Stimulated activated CD8-positive, alpha-beta memory T cell treated with anti-CD3 and anti-CD28 coated beads, Interleukin-2, amount 100 ng/mL, for 48 hours (primary cell): ENCODE data around the gene ABCA1.
"Not testable (repeated sequence)": the region's sequence is repeated elsewhere in the genome, so short reads cannot be mapped to it uniquely, and the experiment has no call there.

Experiments used
- DNase-seq, 2 donors: peaks; one replicate each; pipeline ENCODE4 v3.0.0-alpha.2; 2020; ENCODE audit warnings: low read depth in 2 of 2

The ABCA1 gene

DNA sequence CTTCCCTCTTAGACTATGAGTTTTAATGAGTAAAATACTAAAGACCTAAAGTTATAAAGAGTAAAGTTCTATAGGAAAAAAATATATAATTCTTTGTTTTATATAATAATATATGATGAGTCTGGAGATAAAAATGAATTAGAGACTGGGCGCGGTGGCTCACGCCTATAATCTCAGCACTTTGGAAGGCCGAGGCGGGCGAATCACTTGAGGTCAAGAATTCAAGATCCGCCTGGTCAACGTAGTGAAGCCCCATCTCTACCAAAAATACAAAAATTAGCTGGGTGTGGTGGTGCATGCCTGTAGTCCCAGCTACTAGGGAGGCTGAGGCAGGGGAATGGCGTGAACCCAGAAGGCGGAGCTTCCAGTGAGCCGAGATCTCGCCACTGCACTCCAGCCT lies 158.9 kb downstream of the ABCA1 start:
- DNase-seq = not testable (repeated sequence)

DNA sequence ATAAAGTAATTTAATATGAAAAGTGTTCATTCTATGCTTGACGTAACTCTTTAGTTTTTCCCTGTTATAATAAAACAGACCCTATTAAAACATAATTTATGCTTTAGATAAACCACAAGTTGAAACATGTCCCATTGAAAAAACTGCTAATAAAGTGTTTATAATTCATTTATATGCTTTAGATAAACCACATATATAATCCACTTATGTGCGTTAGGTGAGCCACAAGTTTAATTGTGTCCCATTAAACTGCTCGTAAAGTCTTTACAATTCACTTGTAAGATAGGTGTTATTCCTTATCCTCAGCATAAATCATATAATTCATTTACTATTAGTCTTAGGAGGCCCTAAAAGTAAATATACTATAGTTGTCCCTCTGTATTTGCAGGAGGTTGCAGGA lies 160.4 kb downstream of the ABCA1 start:
- no peak for DNase-seq

DNA sequence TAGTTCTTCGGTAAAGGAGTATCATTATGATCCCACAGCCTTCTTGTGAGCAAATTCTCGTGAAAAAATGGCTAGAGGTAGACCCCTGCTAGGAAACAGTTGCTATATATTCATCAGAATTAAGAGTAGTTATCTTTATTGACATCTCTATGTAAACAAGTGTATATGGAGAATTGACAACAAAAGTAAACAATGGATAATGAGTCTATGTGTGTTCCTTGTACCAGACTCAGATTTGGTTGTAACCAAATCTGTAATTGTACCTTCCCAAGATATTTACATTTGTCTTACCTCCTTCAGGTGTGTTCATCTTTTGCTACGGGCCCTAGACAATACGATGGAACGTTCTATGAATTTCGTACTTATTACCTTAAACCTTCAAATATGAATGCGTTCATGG lies 161.9 kb downstream of the ABCA1 start:
- DNase-seq = no peak

DNA sequence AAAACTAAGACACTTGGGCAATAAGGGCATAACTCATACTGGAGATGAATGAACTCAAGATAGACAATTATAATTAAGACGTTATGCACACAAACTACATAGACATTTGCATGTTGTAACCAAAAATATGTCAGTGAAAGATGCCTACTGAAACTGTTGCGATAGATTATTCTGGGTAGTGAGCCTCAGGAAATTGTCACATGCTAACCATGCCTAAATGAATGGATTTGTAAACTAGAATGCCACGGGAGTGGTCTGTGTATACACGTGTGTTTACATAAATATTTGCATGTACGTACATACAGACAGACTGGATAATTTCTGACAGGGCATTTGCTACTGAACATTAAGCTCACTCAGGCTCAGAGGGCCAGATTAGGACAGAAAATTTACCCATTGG lies 162.8 kb downstream of the ABCA1 start:
- DNase-seq = no peak

DNA sequence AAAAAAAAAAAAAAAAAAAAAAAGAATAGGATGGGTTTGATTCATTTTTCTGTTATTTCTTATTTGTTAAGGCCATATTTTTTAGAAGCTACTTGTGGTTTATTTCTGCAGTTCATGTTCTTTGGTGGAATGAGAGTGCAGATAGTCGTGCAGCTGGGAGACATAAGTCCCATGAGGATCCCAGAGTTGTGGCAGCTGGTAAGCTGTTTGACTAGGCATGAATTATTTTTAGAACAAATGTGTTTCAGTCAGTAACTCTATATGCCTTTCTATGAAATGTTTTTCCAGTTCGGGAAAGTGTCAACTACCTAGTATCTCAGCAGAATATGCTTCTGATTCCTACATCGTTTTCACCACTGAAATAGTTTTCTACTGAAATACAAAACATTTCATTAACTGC lies 169.0 kb downstream of the ABCA1 start:
- DNase-seq = no peak

DNA sequence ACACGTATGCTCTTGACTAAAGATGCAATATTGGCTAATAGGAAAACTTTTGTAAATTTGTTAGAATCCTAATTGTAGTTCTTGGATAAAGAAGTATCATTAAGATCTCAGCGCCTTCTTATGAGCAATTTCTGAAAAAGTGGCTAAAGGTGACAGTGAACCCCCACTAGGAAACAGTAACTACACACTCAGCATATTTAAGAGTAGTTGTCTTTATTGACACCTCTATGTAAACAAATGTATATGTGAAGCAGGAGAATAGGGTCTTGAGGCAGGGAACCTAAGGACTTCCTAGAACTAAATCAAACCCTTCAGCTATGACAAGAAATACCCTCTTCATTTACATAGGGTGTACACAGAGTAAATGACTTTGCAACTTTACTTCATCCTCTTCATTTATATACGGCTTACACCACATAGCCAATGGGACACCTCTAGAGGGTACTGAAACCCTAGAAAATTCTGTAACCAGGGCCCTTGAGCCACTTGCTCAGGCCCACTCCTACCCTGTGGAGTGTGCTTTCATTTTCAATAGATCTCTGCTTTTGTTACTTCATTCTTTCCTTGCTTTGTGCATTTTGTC lies 177.7 kb downstream of the ABCA1 start:
- DNase-seq = no peak

DNA sequence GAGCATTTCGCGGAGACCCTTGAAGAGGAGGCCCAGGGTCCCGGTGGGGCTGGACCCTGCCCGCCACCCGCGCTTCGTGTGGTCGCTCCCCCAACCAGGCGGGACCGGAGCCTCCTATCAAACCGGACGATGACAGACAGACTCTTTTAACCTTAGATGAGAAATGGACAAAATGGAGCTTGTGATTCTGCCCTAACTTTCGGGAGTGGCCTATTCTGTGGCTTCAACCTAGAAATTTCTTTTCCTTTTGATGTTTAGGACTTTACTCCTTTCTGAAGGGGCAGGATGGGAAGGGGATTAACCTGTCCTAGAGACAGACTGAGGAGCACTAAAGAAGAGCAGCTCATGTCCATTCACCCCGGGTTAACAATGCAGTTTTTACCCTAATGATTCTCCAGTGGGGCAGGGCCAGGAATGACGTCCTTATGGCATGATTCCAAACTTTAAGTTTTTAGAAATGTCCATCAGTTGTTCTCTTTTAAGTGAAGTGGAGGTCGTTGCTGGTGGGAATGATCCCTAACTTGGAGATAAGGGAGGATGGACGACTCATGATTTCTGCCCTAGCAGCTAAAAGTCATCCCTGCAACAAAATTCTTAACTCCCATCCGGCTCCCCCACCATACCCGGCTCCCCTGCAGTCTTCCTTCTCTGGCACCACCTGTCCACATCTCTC lies 179.5 kb downstream of the ABCA1 start:
- DNase-seq = no peak

DNA sequence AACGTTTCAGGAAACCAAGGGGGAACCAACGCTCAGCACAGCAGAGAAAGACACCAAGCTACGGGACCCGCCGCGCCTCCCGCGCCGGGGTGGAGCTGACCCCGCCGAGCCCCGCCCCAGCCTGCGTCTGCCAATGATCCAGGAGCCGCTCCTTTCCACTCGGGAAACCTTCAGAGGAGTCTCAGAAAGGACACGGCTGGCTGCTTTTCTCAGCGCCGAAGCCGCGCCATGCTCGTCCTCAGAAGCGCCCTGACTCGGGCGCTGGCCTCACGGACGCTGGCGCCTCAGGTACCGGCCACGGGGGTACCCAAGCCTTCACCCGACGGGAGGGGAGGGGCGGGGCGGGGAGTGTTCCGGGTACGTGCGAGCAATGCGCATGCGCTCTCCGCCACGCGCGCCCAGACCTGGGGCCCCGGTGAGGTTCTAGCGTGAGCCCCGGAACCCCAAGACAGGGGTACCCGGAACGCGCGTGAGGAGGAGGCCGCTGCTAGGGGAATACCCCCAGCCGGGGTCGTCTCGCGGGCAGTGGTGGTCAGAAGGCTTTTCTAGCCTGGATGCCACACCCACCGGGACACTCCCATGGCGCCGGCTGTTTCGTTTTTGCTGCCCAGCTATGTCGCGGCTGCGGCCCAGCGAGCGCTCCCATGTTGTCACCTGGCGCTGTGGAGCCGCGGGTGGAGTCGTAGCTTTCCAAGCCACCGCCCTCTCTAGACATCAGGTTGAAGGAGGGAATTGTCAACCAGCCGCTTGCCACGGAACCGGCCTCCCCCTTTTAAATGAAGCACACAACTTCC lies 180.2 kb downstream of the ABCA1 start, which contains the start of gene NIPSNAP3A:
NIPSNAP3A (plus strand) TSS at position 119 of the 794 bp plus-strand sequence; CDS start at position 229, 110 bp downstream.
- DNase-seq = peak; percentile 75 to 80

DNA sequence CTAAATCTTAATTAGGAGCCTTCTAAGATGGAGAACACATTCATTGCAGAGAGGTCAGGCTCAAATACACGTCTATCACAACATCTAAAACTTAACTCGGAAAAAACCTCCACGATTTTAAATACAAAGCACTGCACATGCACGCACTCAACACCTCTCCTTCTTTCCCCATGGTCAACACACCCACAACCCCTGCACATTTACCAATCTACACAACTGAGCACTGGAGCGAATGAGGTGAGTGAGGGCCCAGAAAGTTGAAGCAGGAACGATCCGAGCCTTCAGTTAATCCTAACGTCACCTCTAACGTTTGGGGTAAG lies 180.8 kb downstream of the ABCA1 start:
- no peak for DNase-seq

DNA sequence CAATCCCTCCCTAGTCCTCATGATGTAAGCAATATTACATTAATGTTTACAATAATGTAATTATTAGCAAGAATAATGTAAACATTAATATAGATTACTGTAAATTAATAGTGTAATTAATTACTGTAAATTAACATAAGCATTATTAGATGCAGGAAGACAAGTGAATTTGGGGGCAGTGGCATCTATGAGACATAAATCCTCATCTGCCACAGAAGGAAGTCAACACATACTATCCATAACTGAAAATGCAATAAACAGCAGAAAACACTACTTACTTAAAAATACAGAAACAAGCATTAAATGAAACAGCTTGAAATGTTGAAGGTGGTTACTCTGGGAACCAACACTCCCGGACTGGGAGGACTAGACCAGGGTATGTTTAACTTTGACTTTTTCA lies 181.2 kb downstream of the ABCA1 start:
- no peak for DNase-seq

DNA sequence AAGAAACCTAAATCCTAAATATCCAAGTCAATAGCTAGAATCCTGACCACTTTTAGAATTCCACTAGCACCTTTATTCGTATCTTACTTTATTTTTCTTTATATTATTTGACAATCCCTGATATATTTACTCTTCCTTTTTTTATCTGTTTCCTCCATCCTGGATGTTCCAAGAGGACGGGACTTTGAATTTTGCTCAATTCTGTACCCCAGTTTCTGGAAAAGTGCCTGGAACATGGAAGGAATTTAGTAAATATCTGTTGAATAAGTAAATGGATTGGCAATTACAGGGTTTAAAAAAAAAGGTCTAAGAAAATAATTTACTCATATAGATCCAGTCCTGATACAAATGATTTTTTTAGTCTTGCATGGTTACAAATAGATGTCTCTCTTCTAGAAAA lies 181.7 kb downstream of the ABCA1 start:
- DNase-seq = no peak

DNA sequence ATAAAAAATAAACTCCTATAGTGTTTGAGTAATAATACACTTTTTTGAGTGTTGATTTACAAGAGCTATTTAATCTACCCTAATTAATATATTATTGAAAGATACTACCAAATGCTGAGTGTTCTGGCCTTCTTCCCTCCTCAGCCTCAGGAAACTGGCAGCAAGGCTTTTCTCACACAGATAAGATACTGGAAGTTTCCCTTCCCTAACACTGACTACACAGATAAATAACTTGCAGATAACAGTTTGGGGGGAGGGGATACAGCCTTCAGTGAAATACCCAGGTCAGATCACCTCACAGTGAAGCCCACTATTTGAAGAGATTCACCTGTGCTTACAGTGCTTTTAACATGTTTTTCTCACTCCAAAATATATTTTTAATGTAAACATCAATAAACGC lies 182.1 kb downstream of the ABCA1 start:
- no peak for DNase-seq

DNA sequence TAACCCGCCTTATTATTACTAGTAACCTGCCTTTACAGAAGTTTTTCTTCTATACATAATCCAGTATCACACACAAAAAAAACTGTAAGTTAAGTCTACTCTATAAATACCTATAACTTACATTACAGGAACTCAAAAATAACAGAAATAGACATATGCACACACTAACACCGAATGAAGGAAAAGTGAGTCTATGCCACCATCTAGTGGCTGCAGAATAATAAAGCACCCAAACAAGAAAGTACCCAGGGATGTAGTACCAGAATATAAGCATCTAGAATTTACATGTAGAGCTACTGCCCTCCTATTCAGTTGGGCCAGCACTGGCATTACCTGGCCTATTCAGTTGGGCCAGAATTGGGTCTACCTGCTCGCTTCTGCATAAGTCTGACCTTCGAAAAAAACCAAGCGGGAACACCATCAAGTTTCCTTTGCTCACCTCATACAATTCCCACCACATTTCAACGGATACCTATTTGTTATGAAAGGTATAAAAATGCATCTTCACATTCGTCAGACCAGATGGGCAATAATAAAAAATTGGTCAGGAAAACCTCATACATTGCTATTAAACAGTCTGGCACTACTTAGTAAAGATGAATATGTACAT lies 184.5 kb downstream of the ABCA1 start:
- DNase-seq = no peak

DNA sequence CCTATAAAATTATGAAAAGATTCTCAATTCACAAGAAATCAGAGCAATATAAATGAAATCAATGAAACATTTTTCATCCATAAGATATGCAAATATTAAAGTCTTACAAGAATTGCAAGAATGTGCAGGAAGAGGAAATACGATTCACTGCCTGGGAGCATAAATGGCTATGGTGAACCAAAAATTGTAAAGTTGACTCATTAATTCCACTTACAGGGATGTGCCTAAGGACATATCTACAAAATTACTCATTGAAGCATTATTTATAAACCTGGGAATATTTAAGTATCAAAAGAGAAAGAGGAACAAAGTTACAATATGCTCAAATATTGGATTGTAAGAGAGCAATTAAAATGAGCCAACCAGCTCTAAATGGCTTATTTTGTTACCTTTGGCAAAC lies 187.3 kb downstream of the ABCA1 start:
- no peak for DNase-seq

DNA sequence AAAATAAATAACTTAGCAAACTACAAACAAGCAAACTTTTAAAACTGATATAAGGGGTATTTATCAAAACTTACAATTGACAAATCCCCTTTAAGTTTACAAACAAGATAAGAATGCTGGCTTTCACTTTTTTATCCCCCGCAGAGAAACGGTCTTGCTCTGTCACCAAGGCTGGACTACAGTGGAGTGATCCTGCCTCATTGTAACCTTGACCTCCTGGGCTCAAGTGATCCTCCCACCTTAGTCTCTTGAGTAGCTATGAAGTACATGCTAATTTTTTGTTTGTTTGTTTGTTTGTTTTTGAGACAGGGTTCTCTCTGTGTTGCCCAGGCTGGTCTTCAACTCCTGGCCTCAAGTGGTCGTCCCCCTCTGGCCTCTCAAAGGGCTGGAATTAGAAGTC lies 189.5 kb downstream of the ABCA1 start:
- no peak for DNase-seq
